Right forelimb (tissue), 1 donor: ENCODE measurements around the gene SHANK1.

Experiments used
- DNase-seq: peaks from one replicate; pipeline ENCODE4 v3.0.0-alpha.2; 2018

The SHANK1 gene

GRCh38 chr19:50711196-50711595 is 8.4 kb downstream of the SHANK1 start:
- no peak for DNase-seq

GRCh38 chr19:50710612-50711011 is 9.0 kb downstream of the SHANK1 start:
- no peak for DNase-seq

- DNase-seq, result no peak
Observed at GRCh38 chr19:50710094-50710493, 9.5 kb downstream of the SHANK1 start.

- DNase-seq, result no peak
Observed at GRCh38 chr19:50708179-50708879, 11.3 kb downstream of the SHANK1 start.

- no peak for DNase-seq
Observed at GRCh38 chr19:50706387-50706786, 13.2 kb downstream of the SHANK1 start.

- DNase-seq, result no peak
Observed at GRCh38 chr19:50705422-50706019, 14.1 kb downstream of the SHANK1 start.

GRCh38 chr19:50703915-50704796 is 15.4 kb downstream of the SHANK1 start:
- DNase-seq, result no peak

GRCh38 chr19:50702871-50703829 is 16.5 kb downstream of the SHANK1 start:
- DNase-seq, result no peak

- no peak for DNase-seq
Observed at GRCh38 chr19:50702158-50702870, 17.3 kb downstream of the SHANK1 start.

- no peak for DNase-seq
Observed at GRCh38 chr19:50701367-50701985, 18.1 kb downstream of the SHANK1 start.

- no peak for DNase-seq
Observed at GRCh38 chr19:50697414-50698124, 22.0 kb downstream of the SHANK1 start.

GRCh38 chr19:50696094-50696483 is 23.5 kb downstream of the SHANK1 start:
- DNase-seq, result no peak

GRCh38 chr19:50695251-50696093 is 24.1 kb downstream of the SHANK1 start:
- peak; percentile 60 for DNase-seq

- no peak for DNase-seq
Observed at GRCh38 chr19:50694815-50695145, 24.8 kb downstream of the SHANK1 start.

- DNase-seq, result no peak
Observed at GRCh38 chr19:50693064-50693975, 26.3 kb downstream of the SHANK1 start.

- no peak for DNase-seq
Observed at GRCh38 chr19:50690439-50690838, 29.2 kb downstream of the SHANK1 start.

GRCh38 chr19:50688766-50689165 is 30.8 kb downstream of the SHANK1 start:
- DNase-seq, result no peak

GRCh38 chr19:50686310-50687032 is 33.1 kb downstream of the SHANK1 start:
- DNase-seq, result no peak
